ENCODE data around the gene CYB561D1.

DNA sequence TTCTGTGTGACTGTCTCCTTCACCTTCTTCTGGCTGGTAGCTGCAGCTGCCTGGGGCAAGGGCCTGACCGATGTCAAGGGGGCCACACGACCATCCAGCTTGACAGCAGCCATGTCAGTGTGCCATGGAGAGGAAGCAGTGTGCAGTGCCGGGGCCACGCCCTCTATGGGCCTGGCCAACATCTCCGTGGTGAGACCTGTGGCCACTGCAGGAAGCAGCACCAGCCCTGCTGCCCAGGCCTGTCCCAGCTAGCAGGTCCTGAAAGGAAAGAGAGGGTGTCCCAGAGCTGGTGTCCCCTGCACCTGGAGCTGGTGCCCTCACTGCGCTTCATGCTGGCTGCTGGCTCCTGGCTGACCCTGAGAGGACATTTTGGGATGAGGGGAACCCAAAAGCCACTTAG is 16.1 kb upstream of the CYB561D1 start:
- TF ChIP-seq CTCF (IDR thresholded peaks at IDR 0.05) = no peak
- no peak for TF ChIP-seq POLR2A (IDR thresholded peaks at IDR 0.05)

Measured in body of pancreas (tissue), 4 donors.